H1 (cell line): Measurements from ENCODE around the gene PDZD4. TPM values are rescaled to one million over a fixed set of nuclear protein-coding genes. Genes with fewer than 3 reads are reported as not detected.

ENCODE experiments used
- KDM4A ChIP-seq: IDR thresholded peaks from one replicate; pipeline ENCODE4 v1.7.1; 2012; ENCODE audit warnings: low read depth, mild to moderate bottlenecking, moderate library complexity, low read length, inconsistent platforms; ENCODE audit not compliant: severe bottlenecking
- polyA plus RNA-seq, 7 experiments: library from polyadenylated mRNA; depleted of rRNA in 3 of 7; stranded (reverse) in 5 of 7; unstranded in 2 of 7; fragments of >200 nt in 5 of 7; fragments of 200-250 nt in 2 of 7; gene quantifications; 1 replicate in 5 of 7; 2 replicates in 1 of 7; 4 replicates in 1 of 7; pipeline versions ENCODE4 v1.2.1 to v1.2.3, GENCODE V29; 2011 to 2013; ENCODE audit warnings: missing spikeins in 2 of 7, mixed read lengths in 2 of 7
- total RNA-seq: library from RNA; stranded (reverse); fragmentation: NEBNext Ultra II Directional; extraction: Animal tissue kit (Norgen Biotek cat#: 25700); gene quantifications from 2 replicates; pipeline ENCODE4 v1.2.1, GENCODE V29; 2021

Gene PDZD4
- total and polyA plus RNA-seq, 2 of the 8 experiments (the other 6 are each of a cell fraction or from before 2014, with no cell fraction given) = 45.8 to 169 TPM

- TF ChIP-seq KDM4A = no peak
Measured at GRCh38 chrX:153875391-153876111, 45.2 kb upstream of the PDZD4 start (continued).
